ENCODE data around the gene PDAP1.

- TF ChIP-seq SMC3 (IDR thresholded peaks at IDR 0.05) = no peak
- TF ChIP-seq CTCF (IDR thresholded peaks at IDR 0.05) = no peak
- no peak for TF ChIP-seq RAD21 (conservative IDR thresholded peaks at IDR 0.05 in 1 of 2, IDR thresholded peaks at IDR 0.05 in 1 of 2)
- TF ChIP-seq POLR2A (IDR thresholded peaks at IDR 0.05; ENCODE audit: low read length) = no peak
Measured at GRCh38 chr7:99410635-99411034, 2.2 kb upstream of the PDAP1 start.
